Loucy (cell line): ENCODE data around the gene ALS2.

Experiments
- H2AFZ ChIP-seq: fragments of 200-600 bp; sonication (generic); 2 replicates; pipeline ENCODE4 v1.6.0; 2016; ENCODE audit warnings: antibody characterized with exemption, mild to moderate bottlenecking, low read length, moderate library complexity
- H3F3A ChIP-seq: fragments of 200-600 bp; 2 replicates; pipeline ENCODE4 v1.6.0; 2016; ENCODE audit warnings: antibody characterized with exemption, low read depth, mild to moderate bottlenecking
- H3K27me3 ChIP-seq: fragments of 200-600 bp; sonication (generic); 2 replicates; pipeline ENCODE4 v1.6.1; 2014; ENCODE audit warnings: low read length, mild to moderate bottlenecking; ENCODE audit not compliant: insufficient read depth, poor library complexity, severe bottlenecking
- H3K36me3 ChIP-seq: fragments of 200-600 bp; sonication (generic); 2 replicates; pipeline ENCODE4 v1.6.1; 2016; ENCODE audit warnings: low read length; ENCODE audit not compliant: insufficient read depth
- H3K4me1 ChIP-seq: fragments of 200-600 bp; sonication (generic); 2 replicates; pipeline ENCODE4 v1.5.1; 2014; ENCODE audit warnings: low read length, mild to moderate bottlenecking; ENCODE audit not compliant: insufficient read depth, poor library complexity, severe bottlenecking
- H3K4me2 ChIP-seq: fragments of 200-600 bp; sonication (generic); 2 replicates; pipeline ENCODE4 v1.6.0; 2014; ENCODE audit warnings: antibody characterized with exemption, low read length, low read depth, mild to moderate bottlenecking; ENCODE audit not compliant: poor library complexity, severe bottlenecking
- H3K4me3 ChIP-seq: fragments of 200-600 bp; sonication (generic); 2 replicates; pipeline ENCODE4 v1.5.1; 2014; ENCODE audit warnings: low read length, mild to moderate bottlenecking, mixed read lengths; ENCODE audit not compliant: poor library complexity, severe bottlenecking
- H3K79me2 ChIP-seq: fragments of 200-600 bp; sonication (generic); 2 replicates; pipeline ENCODE4 v1.6.1; 2014; ENCODE audit warnings: low read length; ENCODE audit not compliant: insufficient read depth
- H3K9ac ChIP-seq: fragments of 200-600 bp; sonication (generic); 2 replicates; pipeline ENCODE4 v1.6.0; 2014; ENCODE audit warnings: mild to moderate bottlenecking, low read depth, low read length, moderate library complexity; ENCODE audit not compliant: poor library complexity, severe bottlenecking
- H3K9me2 ChIP-seq: fragments of 200-600 bp; sonication (generic); replicated peaks from 2 replicates; pipeline ENCODE4 v1.6.1; 2016; ENCODE audit warnings: low read depth, low read length, mixed read lengths
- H3K9me3 ChIP-seq: fragments of 200-600 bp; sonication (generic); 2 replicates; pipeline ENCODE4 v1.6.1; 2014; ENCODE audit warnings: mild to moderate bottlenecking, antibody characterized with exemption, low read length, low read depth; ENCODE audit not compliant: insufficient read depth
- H4K20me1 ChIP-seq: fragments of 200-600 bp; sonication (generic); 2 replicates; pipeline ENCODE4 v1.6.0; 2014; ENCODE audit warnings: antibody characterized with exemption, low read length, mild to moderate bottlenecking; ENCODE audit not compliant: insufficient read depth, poor library complexity, severe bottlenecking
- CTCF ChIP-seq: fragments of 200-600 bp; sonication (generic); conservative IDR thresholded peaks from 2 replicates; pipeline ENCODE4 v1.5.1; 2014; ENCODE audit warnings: mild to moderate bottlenecking, antibody characterized with exemption, low read length
- EZH2phosphoT487 ChIP-seq: fragments of 200-600 bp; IDR thresholded peaks from 2 replicates; pipeline ENCODE4 v1.6.1; 2018; ENCODE audit warnings: antibody characterized with exemption, mild to moderate bottlenecking, moderate library complexity, borderline replicate concordance

Gene ALS2

DNA sequence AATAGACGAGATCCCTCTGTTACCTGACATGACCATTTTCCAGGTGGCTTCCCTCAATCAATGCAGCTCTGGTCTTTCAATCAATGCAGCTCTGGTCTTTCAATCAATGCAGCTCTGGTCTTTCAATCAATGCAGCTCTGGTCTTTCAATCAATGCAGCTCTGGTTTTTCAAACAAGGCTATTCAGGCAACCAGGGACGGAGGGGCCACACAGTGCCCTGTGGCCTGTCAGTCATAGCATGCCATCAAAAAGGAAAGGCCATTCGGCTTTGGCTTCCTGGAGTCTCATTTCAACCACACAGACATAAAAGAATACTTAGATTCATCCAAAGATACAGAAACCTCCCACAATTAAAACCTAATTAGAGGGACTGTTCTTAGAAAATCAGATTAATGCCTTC, 95.6 kb downstream of the ALS2 start:
- Histone ChIP-seq H4K20me1 (no peaks in the 10 kb centered on the region), H3K4me2 (no peak overlapping the region), H3K79me2 (no peaks in the 10 kb centered on the region), H3K9me2 (no peaks in the 10 kb centered on the region), H2AFZ (no peak overlapping the region), H3K27me3 (no peaks in the 10 kb centered on the region), H3K9ac (no peak overlapping the region), H3F3A (no peaks in the 10 kb centered on the region), H3K4me3 (no peak overlapping the region), H3K4me1 (no peaks in the 10 kb centered on the region), H3K9me3 (no peaks in the 10 kb centered on the region), H3K36me3 (no peaks in the 10 kb centered on the region)
- no peak for TF ChIP-seq CTCF
- no peak for TF ChIP-seq EZH2phosphoT487

- no peaks in the 10 kb centered on the region for H3K9me2 ChIP-seq
- H3K79me2 ChIP-seq = no peaks in the 10 kb centered on the region
- no peaks in the 10 kb centered on the region for H4K20me1 ChIP-seq
- H3K36me3 ChIP-seq = no peaks in the 10 kb centered on the region
- H3K4me1 ChIP-seq = no peaks in the 10 kb centered on the region
- no peak overlapping the region for H3K4me2 ChIP-seq
- H3F3A ChIP-seq = no peaks in the 10 kb centered on the region
- no peak overlapping the region for H3K4me3 ChIP-seq
- H3K9ac ChIP-seq = no peak overlapping the region
- H3K9me3 ChIP-seq = no peaks in the 10 kb centered on the region
- H2AFZ ChIP-seq = no peak overlapping the region
- no peaks in the 10 kb centered on the region for H3K27me3 ChIP-seq
- TF ChIP-seq EZH2phosphoT487 (no peak), CTCF (peak; percentile 86)
Measured at GRCh38 chr2:201680743-201681142, 100.0 kb downstream of the ALS2 start.

DNA sequence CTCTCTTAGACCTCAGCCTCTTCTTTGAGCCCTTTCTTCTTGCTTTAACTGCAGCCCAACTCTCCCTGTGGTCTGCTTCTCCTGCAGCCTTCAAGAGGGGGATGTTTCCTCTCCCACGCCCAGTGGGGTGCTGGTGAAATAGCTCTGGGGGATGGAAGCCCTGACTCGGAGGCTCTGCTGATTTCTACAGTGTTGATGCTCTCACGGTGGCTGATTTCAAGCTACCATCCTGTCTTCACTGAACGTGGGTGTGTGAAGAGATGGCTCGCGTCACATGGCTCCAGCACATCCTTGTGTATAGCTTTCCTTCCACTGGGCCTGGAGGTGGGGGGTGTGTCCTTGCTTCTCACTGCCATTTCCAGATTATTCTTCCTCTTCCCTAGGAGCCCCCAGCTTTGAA, 102.3 kb downstream of the ALS2 start:
- Histone ChIP-seq H3K9ac (no peak overlapping the region), H3K4me2 (no peak overlapping the region), H3K27me3 (no peaks in the 10 kb centered on the region), H2AFZ (no peak overlapping the region), H3K36me3 (no peaks in the 10 kb centered on the region), H3F3A (no peaks in the 10 kb centered on the region), H3K4me3 (no peak overlapping the region), H3K79me2 (no peaks in the 10 kb centered on the region), H4K20me1 (no peaks in the 10 kb centered on the region), H3K4me1 (no peaks in the 10 kb centered on the region), H3K9me3 (no peaks in the 10 kb centered on the region), H3K9me2 (no peaks in the 10 kb centered on the region)
- no peak for TF ChIP-seq CTCF
- TF ChIP-seq EZH2phosphoT487 = no peak
